Psoas muscle (tissue), 8 donors: Measurements from ENCODE around the gene RAB5A. TPM values are rescaled to one million over a fixed set of nuclear protein-coding genes. Genes with fewer than 3 reads are reported as not detected.

Experiments
- ATAC-seq, 4 donors: fragments of 200-7000 bp; cut with Tn5 transposase; one replicate each; pipeline ENCODE4 v1.9.1; 2020; ENCODE audit warnings: moderate library complexity in 3 of 4, mild to moderate bottlenecking in 2 of 4
- DNase-seq, 2 donors: peaks; one replicate each; pipeline ENCODE4 v3.0.0-alpha.2; 2020
- H3K27ac ChIP-seq: fragments of 200-600 bp; one replicate; pipeline ENCODE4 v1.8.0; 2022
- H3K27me3 ChIP-seq, 3 donors: fragments of 200-600 bp in 1 of 3; one replicate each; pipeline versions ENCODE4 v1.6.1 to v1.8.0; 2013 to 2022; ENCODE audit warnings: low read length in 2 of 3, mild to moderate bottlenecking in 2 of 3, moderate library complexity in 1 of 3; ENCODE audit not compliant: insufficient read depth in 3 of 3
- H3K36me3 ChIP-seq, 2 donors: fragments of 200-600 bp in 1 of 2; one replicate each; pipeline versions ENCODE4 v1.6.1 to v1.8.0; 2013 to 2022; ENCODE audit warnings: low read depth in 1 of 2, mild to moderate bottlenecking in 1 of 2, moderate library complexity in 1 of 2; ENCODE audit not compliant: insufficient read depth in 1 of 2
- H3K4me1 ChIP-seq: fragments of 200-600 bp; one replicate; pipeline ENCODE4 v1.8.0; 2022
- H3K4me3 ChIP-seq: fragments of 200-600 bp; one replicate; pipeline ENCODE4 v1.8.0; 2022; ENCODE audit warnings: mild to moderate bottlenecking
- H3K9me3 ChIP-seq: fragments of 200-600 bp; one replicate; pipeline ENCODE4 v1.8.0; 2022
- WGBS, 3 donors: extraction: QIAGEN DNeasy Blood & Tissue Kit; methylation state at CpG; one replicate each; pipeline versions ENCODE4 v1.1.6 to v1.1.7; 2013; 5-methylcytosine and 5-hydroxymethylcytosine counted together
- intact Hi-C, 2 donors: fragments of 100-400 bp; cut with DNase I; formaldehyde crosslinking; loops; one replicate each; pipeline versions ENCODE4 v1.11.0 to v1.14.2; 2022
- polyA plus RNA-seq, 3 donors: library from polyadenylated mRNA; stranded (reverse); fragments of 200-250 nt; gene quantifications; one replicate each; pipeline ENCODE4 v1.2.3, GENCODE V29; 2013
- total RNA-seq, 4 donors: library from RNA; stranded (reverse); fragmentation: NEBNext Ultra II Directional in 2 of 4; extraction: Animal tissue kit (Norgen Biotek cat#: 25700) in 2 of 4; gene quantifications; one replicate each; pipeline versions ENCODE4 v1.2.1 to v1.2.4, GENCODE V29; 2021 to 2023
- TF ChIP-seq, protein P1 (sequence below): fragments of 200-600 bp; IDR thresholded peaks from one replicate; pipeline ENCODE4 v1.8.0; 2022; ENCODE audit warnings: antibody characterized with exemption
- donor health status: healthy with polysubstance abuse.
- donor health status: DM: no; HTN: no; CAD: no; lungs with moderate emphysema.
- donor health status: Bipolar disorder and iron deficiency.
- donor health status: healthy.
- donor health status: DM: yes; HTN: yes; CAD: no.
- donor health status: DM: no; HTN: no; CAD: no.
- donor health status: DM: no; HTN: no; CAD: no.
- donor health status: DM: yes; HTN: yes; CAD: no.

The RAB5A gene
- total and polyA plus RNA-seq, 7 donors, result 28.6 to 62.3 (median 50.4) TPM

DNA sequence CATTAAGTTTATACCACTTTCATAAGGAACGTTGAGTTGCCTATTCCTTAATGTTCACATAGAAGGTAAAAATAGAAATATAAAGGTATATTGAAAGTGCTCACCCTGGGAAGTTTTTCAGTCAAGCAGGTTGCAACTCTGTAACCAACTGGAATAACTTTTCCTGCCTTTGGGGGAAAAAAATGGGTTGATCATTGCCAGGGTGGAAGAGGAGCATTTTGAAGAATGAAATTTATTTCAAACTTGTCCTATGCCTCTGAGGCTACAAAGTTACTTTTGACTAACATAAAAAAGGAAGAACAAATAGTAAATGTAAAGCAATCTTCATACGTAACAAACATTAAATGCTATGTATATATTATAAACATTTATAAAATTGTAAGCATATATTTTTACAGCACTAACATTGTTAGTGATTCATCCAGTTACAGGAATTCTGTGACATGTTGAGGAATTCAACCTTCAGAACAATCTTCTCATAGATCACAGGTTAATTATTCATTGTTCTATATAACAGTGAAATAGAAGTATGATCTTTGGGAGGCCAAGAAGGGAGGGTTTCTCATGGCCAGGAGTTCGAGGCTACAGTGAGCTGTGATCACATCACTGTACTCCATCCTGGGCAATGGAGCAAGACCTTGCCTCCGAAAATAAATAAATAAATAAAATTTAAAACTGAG is 26.4 kb upstream of the RAB5A start:
- Histone ChIP-seq H3K4me3 (no peak overlapping the region), H3K4me1 (no peaks in the 10 kb centered on the region), H3K27ac (no peak overlapping the region), H3K9me3 (no peaks in the 10 kb centered on the region), H3K27me3 (no peaks in the 10 kb centered on the region), H3K36me3 (no peaks in the 10 kb centered on the region)
- ATAC-seq (no peak), DNase-seq (no peak)
- intact Hi-C loops, result no loop called here
- WGBS, 3 donors, result 70 to 87% (median 84%) methylated on average over 4 of the region's 4 CpGs
- TF ChIP-seq, protein P1, sequence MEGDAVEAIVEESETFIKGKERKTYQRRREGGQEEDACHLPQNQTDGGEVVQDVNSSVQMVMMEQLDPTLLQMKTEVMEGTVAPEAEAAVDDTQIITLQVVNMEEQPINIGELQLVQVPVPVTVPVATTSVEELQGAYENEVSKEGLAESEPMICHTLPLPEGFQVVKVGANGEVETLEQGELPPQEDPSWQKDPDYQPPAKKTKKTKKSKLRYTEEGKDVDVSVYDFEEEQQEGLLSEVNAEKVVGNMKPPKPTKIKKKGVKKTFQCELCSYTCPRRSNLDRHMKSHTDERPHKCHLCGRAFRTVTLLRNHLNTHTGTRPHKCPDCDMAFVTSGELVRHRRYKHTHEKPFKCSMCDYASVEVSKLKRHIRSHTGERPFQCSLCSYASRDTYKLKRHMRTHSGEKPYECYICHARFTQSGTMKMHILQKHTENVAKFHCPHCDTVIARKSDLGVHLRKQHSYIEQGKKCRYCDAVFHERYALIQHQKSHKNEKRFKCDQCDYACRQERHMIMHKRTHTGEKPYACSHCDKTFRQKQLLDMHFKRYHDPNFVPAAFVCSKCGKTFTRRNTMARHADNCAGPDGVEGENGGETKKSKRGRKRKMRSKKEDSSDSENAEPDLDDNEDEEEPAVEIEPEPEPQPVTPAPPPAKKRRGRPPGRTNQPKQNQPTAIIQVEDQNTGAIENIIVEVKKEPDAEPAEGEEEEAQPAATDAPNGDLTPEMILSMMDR, result no peak

DNA sequence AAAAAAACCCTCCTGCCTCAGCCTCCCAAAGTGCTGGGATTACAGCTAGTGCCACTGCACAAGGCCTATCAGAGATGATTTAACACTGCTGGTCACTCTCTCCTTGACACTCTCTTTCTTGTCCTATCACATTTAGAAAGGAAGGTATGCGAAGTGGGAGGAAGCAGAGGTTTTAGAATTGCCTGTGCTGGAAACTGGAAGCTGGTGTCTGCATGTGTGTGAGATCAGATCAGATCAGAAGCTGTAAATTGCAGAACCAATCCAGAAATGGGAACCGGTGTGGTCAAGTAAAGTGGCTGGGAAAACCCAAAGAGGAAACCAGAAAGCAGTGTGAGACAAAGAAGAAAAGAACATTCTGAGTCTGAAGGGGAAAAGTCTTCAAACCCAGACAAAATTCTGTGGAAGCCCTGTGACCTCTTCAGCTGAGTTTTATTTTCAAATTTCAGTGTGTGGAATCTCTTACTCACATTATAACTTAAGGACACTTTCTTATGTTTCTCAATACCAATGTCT is 15.7 kb upstream of the RAB5A start:
- DNase-seq, result no peak
- TF ChIP-seq, protein P1, result no peak
- no peak overlapping the region for H3K4me3 ChIP-seq
- no peak overlapping the region for H3K27ac ChIP-seq
- ATAC-seq, result no peak
- no peaks in the 10 kb centered on the region for H3K4me1 ChIP-seq
- no peaks in the 10 kb centered on the region for H3K27me3 ChIP-seq
- 58 to 76% (median 63%) methylated on average over 2 of the region's 2 CpGs for WGBS, 3 donors
- no peaks in the 10 kb centered on the region for H3K36me3 ChIP-seq
- intact Hi-C loops, result no loop called here
- no peaks in the 10 kb centered on the region for H3K9me3 ChIP-seq

DNA sequence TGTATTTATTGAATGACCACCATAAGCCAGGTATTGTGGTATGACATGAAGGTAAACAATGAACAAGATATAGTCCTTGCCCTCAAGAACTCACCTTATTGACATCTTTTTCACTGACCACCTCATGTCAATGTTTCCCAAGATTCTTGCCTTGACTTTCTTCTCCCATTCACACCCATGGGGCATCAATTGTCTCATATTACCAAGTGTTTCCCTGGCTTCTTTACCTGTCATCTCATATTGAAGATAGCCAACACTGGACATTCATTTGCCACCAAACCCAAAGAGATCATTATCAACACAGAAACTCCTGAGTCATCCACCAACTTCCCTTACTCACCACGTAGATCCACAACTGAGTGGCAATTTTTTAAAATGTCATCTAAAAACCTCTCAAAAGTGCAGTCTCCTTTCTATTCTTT is 15.1 kb upstream of the RAB5A start:
- TF ChIP-seq, protein P1, result no peak
- ATAC-seq (no peak), DNase-seq (no peak)
- Histone ChIP-seq H3K4me3 (no peak overlapping the region), H3K27ac (no peak overlapping the region), H3K4me1 (no peaks in the 10 kb centered on the region), H3K9me3 (no peaks in the 10 kb centered on the region), H3K36me3 (no peaks in the 10 kb centered on the region), H3K27me3 (no peaks in the 10 kb centered on the region)
- WGBS, 3 donors, result 65 to 78% (median 73%) methylated on average over 1 of the region's 1 CpG
- intact Hi-C loops, result no loop called here

DNA sequence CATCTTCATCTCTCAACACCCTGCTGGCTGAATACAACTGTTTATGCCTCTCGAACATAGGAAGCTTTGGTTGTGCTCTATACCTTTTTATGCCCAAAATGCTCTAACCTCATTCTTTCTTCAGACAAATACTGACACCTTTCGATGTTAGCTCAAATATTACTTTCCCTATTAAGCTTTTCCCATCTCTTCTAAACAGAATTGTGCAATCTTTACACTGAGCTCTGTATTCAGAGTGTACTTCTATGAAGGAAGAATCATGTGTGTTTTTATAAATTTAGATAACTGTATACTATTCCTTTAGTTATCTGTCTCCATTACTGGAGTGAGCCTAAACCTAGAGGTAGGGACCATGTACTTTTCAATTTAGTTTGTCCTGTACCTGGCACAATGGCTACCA is 14.5 kb upstream of the RAB5A start:
- no peaks in the 10 kb centered on the region for H3K9me3 ChIP-seq
- no peaks in the 10 kb centered on the region for H3K27me3 ChIP-seq
- H3K36me3 ChIP-seq, result no peaks in the 10 kb centered on the region
- ATAC-seq, result no peak
- DNase-seq, result no peak
- WGBS, 3 donors, result 87 to 89% (median 88%) methylated on average over 2 of the region's 2 CpGs
- TF ChIP-seq, protein P1, result no peak
- H3K27ac ChIP-seq, result no peak overlapping the region
- intact Hi-C loops, result no loop called here
- H3K4me1 ChIP-seq, result no peaks in the 10 kb centered on the region
- H3K4me3 ChIP-seq, result no peak overlapping the region
